Measurements from ENCODE around the gene ERLEC1. TPM values are rescaled to one million over a fixed set of nuclear protein-coding genes. Genes with fewer than 3 reads are reported as not detected.

The ERLEC1 gene
- 10 to 100 TPM; 15.6 to 60.1 (median 30.7) TPM for total RNA-seq

- intact Hi-C loops (cut with DNase I; ENCODE audit: low total_unique reads) = no loop called here
- H3K4me3 ChIP-seq (ENCODE audit: low read depth, poor library complexity, severe bottlenecking) = peak within 1 kb of the TSS; percentile 85
- TF ChIP-seq POLR2A (IDR thresholded peaks at IDR 0.05) (no peak), CTCF (IDR thresholded peaks at IDR 0.05) (no peak)
- 0% methylated on average over 70 to 77 of the region's 77 CpGs for WGBS, 2 donors
- DNase-seq (ENCODE audit: low spot score in 2 of 2) = peak; percentile 83 to 97
These were observed at the start of gene ERLEC1, which contains the start of gene ASB3 for GRCh38 chr2:53786705-53787613. Gene ERLEC1 (plus strand): TSS chr2:53787044. CDS start chr2:53787211, 167 bp downstream. Gene ASB3 (minus strand): TSS chr2:53786953. CDS start chr2:53765572, 21,381 bp downstream.

GRCh38 chr2:53737091-53737490, 49.8 kb upstream of the ERLEC1 start:
- no peak overlapping the region for H3K4me3 ChIP-seq (ENCODE audit: low read depth, poor library complexity, severe bottlenecking)
- intact Hi-C loops (cut with DNase I; ENCODE audit: low total_unique reads) = no loop called here
- 97 to 98% methylated on average over 5 of the region's 5 CpGs for WGBS, 2 donors
- TF ChIP-seq POLR2A (IDR thresholded peaks at IDR 0.05) (no peak), CTCF (IDR thresholded peaks at IDR 0.05) (no peak)
- DNase-seq (ENCODE audit: low spot score in 2 of 2) = no peak

- no peak overlapping the region for H3K4me3 ChIP-seq (ENCODE audit: low read depth, poor library complexity, severe bottlenecking)
- intact Hi-C loops (cut with DNase I; ENCODE audit: low total_unique reads) = no loop called here
- WGBS, 2 donors = 80 to 83% methylated on average over 1 of the region's 1 CpG
- TF ChIP-seq POLR2A (IDR thresholded peaks at IDR 0.05) (no peak), CTCF (IDR thresholded peaks at IDR 0.05) (no peak)
- no peak for DNase-seq (ENCODE audit: low spot score in 2 of 2)
These were observed 47.8 kb upstream of the ERLEC1 start for GRCh38 chr2:53739032-53739431.

- no peak overlapping the region for H3K4me3 ChIP-seq (ENCODE audit: low read depth, poor library complexity, severe bottlenecking)
- TF ChIP-seq CTCF (IDR thresholded peaks at IDR 0.05) (no peak), POLR2A (IDR thresholded peaks at IDR 0.05) (no peak)
- DNase-seq (ENCODE audit: low spot score in 2 of 2) = no peak
- intact Hi-C loops (cut with DNase I; ENCODE audit: low total_unique reads) = no loop called here
These were observed 46.7 kb upstream of the ERLEC1 start for GRCh38 chr2:53740170-53740569.

GRCh38 chr2:53744395-53745065, 42.3 kb upstream of the ERLEC1 start:
- TF ChIP-seq CTCF (IDR thresholded peaks at IDR 0.05) = no peak
- TF ChIP-seq POLR2A (IDR thresholded peaks at IDR 0.05) = no peak
- DNase-seq (ENCODE audit: low spot score in 2 of 2) = peak in 1 of 2 donors; percentile 39
- WGBS, 2 donors = 60 to 64% methylated on average over 2 of the region's 2 CpGs
- intact Hi-C loops (cut with DNase I; ENCODE audit: low total_unique reads) = loop anchor here (5.0 kb wide), 1 partner anchor 663 kb away; no protein-coding TSS in a partner anchor
- no peak overlapping the region for H3K4me3 ChIP-seq (ENCODE audit: low read depth, poor library complexity, severe bottlenecking)
